ENCODE results near the gene RTN4. TPM values are rescaled to one million over a fixed set of nuclear protein-coding genes. Genes with fewer than 3 reads are reported as not detected.

The RTN4 gene
- total and polyA plus RNA-seq, 2 experiments from 2014 or later: 284 to 455 TPM

DNA sequence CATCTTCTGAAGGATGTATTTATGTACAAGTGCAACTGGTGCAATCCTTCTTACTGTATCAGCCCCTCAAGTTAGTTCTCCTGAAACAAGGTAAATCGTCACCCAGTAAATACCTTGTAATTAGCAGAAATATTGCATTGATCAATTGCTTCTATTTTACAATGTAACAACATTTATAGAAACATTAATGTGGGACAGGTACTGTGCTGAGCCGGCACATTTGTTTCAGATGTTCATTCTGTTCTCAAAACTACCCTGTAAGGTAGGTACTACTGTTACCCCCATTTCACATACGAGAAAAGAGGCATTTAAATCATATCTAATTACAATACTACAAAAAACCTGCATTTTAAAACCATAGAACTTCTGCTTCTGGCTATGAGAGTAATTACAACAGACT lies 19.5 kb downstream of the RTN4 start:
- Histone ChIP-seq H3K36me3 (replicated peaks; ENCODE audit: insufficient read depth, low read depth) (no peaks in the 10 kb centered on the region), H4K20me1 (ENCODE audit: insufficient read depth, poor library complexity, severe bottlenecking) (peaks cover 100% of the 10 kb centered on the region), H3K79me2 (peaks cover 100% of the 10 kb centered on the region)

GRCh38 chr2:55029098-55029497 lies 21.2 kb downstream of the RTN4 start:
- Histone ChIP-seq H2AFZ (no peak overlapping the region), H4K20me1 (ENCODE audit: insufficient read depth, poor library complexity, severe bottlenecking) (peaks cover 100% of the 10 kb centered on the region), H3K27me3 (no peaks in the 10 kb centered on the region), H3K4me3 (no peak overlapping the region), H3K4me2 (no peak overlapping the region), H3K9me2 (replicated peaks; ENCODE audit: insufficient read depth) (no peaks in the 10 kb centered on the region), H3K36me3 (replicated peaks; ENCODE audit: insufficient read depth, low read depth) (no peaks in the 10 kb centered on the region), H3K4me1 (ENCODE audit: insufficient read depth) (peaks cover 13% of the 10 kb centered on the region), H3K9me3 (ENCODE audit: low read depth) (no peaks in the 10 kb centered on the region), H3K79me2 (peaks cover 100% of the 10 kb centered on the region), H3K27ac (no peak overlapping the region)
- WGBS (ENCODE audit: low lambda C conversion rate, missing lambda C conversion rate): 97% methylated on average over 1 of the region's 1 CpG
- TF ChIP-seq, protein P1, sequence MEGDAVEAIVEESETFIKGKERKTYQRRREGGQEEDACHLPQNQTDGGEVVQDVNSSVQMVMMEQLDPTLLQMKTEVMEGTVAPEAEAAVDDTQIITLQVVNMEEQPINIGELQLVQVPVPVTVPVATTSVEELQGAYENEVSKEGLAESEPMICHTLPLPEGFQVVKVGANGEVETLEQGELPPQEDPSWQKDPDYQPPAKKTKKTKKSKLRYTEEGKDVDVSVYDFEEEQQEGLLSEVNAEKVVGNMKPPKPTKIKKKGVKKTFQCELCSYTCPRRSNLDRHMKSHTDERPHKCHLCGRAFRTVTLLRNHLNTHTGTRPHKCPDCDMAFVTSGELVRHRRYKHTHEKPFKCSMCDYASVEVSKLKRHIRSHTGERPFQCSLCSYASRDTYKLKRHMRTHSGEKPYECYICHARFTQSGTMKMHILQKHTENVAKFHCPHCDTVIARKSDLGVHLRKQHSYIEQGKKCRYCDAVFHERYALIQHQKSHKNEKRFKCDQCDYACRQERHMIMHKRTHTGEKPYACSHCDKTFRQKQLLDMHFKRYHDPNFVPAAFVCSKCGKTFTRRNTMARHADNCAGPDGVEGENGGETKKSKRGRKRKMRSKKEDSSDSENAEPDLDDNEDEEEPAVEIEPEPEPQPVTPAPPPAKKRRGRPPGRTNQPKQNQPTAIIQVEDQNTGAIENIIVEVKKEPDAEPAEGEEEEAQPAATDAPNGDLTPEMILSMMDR (IDR thresholded peaks at IDR 0.05; ENCODE audit: poor library complexity): no peak
- TF ChIP-seq EZH2phosphoT487 (IDR thresholded peaks at IDR 0.05; ENCODE audit: low read depth, severe bottlenecking, unreplicated experiment): no peak
- TF ChIP-seq EZH2 (IDR thresholded peaks at IDR 0.05; ENCODE audit: borderline replicate concordance): no peak
- no peak for DNase-seq (ENCODE audit: low spot score)

More for the DNA sequence above, 19.5 kb downstream of the RTN4 start:
- WGBS (ENCODE audit: low lambda C conversion rate, missing lambda C conversion rate): 96% methylated on average over 3 of the region's 3 CpGs
- H3K4me3 ChIP-seq: no peak overlapping the region
- H3K27ac ChIP-seq: no peak overlapping the region
- TF ChIP-seq EZH2phosphoT487 (IDR thresholded peaks at IDR 0.05; ENCODE audit: low read depth, severe bottlenecking, unreplicated experiment) (no peak), EZH2 (IDR thresholded peaks at IDR 0.05; ENCODE audit: borderline replicate concordance) (no peak)
- TF ChIP-seq, protein P1 (IDR thresholded peaks at IDR 0.05; ENCODE audit: poor library complexity): no peak
- no peak overlapping the region for H2AFZ ChIP-seq
- H3K4me1 ChIP-seq (ENCODE audit: insufficient read depth): peaks cover 13% of the 10 kb centered on the region
- H3K9me3 ChIP-seq (ENCODE audit: low read depth): no peaks in the 10 kb centered on the region
- H3K27me3 ChIP-seq: no peaks in the 10 kb centered on the region
- no peak overlapping the region for H3K4me2 ChIP-seq
- no peak for DNase-seq (ENCODE audit: low spot score)
- no peaks in the 10 kb centered on the region for H3K9me2 ChIP-seq (replicated peaks; ENCODE audit: insufficient read depth)

GRCh38 chr2:55027226-55027625 lies 23.0 kb downstream of the RTN4 start:
- H2AFZ ChIP-seq: no peak overlapping the region
- DNase-seq (ENCODE audit: low spot score): no peak
- H3K9me2 ChIP-seq (replicated peaks; ENCODE audit: insufficient read depth): no peaks in the 10 kb centered on the region
- no peaks in the 10 kb centered on the region for H3K36me3 ChIP-seq (replicated peaks; ENCODE audit: insufficient read depth, low read depth)
- no peak overlapping the region for H3K4me2 ChIP-seq
- no peaks in the 10 kb centered on the region for H3K27me3 ChIP-seq
- H3K79me2 ChIP-seq: peaks cover 100% of the 10 kb centered on the region
- 86% methylated on average over 2 of the region's 2 CpGs for WGBS (ENCODE audit: low lambda C conversion rate, missing lambda C conversion rate)
- peaks cover 13% of the 10 kb centered on the region for H3K4me1 ChIP-seq (ENCODE audit: insufficient read depth)
- H3K4me3 ChIP-seq: no peak overlapping the region
- H3K9me3 ChIP-seq (ENCODE audit: low read depth): no peaks in the 10 kb centered on the region
- H3K27ac ChIP-seq: no peak overlapping the region
- TF ChIP-seq, protein P1 (IDR thresholded peaks at IDR 0.05; ENCODE audit: poor library complexity): no peak
- no peak for TF ChIP-seq EZH2 (IDR thresholded peaks at IDR 0.05; ENCODE audit: borderline replicate concordance)
- peaks cover 100% of the 10 kb centered on the region for H4K20me1 ChIP-seq (ENCODE audit: insufficient read depth, poor library complexity, severe bottlenecking)

GRCh38 chr2:55026202-55026601 lies 24.0 kb downstream of the RTN4 start:
- H4K20me1 ChIP-seq (ENCODE audit: insufficient read depth, poor library complexity, severe bottlenecking): peaks cover 99% of the 10 kb centered on the region
- no peak overlapping the region for H3K4me2 ChIP-seq
- no peak for DNase-seq (ENCODE audit: low spot score)
- H2AFZ ChIP-seq: no peak overlapping the region
- TF ChIP-seq, protein P1 (IDR thresholded peaks at IDR 0.05; ENCODE audit: poor library complexity): no peak
- TF ChIP-seq EZH2phosphoT487 (IDR thresholded peaks at IDR 0.05; ENCODE audit: low read depth, severe bottlenecking, unreplicated experiment) (no peak), EZH2 (IDR thresholded peaks at IDR 0.05; ENCODE audit: borderline replicate concordance) (no peak)
- H3K4me1 ChIP-seq (ENCODE audit: insufficient read depth): peaks cover 13% of the 10 kb centered on the region
- no peaks in the 10 kb centered on the region for H3K36me3 ChIP-seq (replicated peaks; ENCODE audit: insufficient read depth, low read depth)
- WGBS (ENCODE audit: low lambda C conversion rate, missing lambda C conversion rate): 54% methylated on average over 2 of the region's 2 CpGs
- no peaks in the 10 kb centered on the region for H3K9me3 ChIP-seq (ENCODE audit: low read depth)
- no peak overlapping the region for H3K4me3 ChIP-seq
- H3K27me3 ChIP-seq: no peaks in the 10 kb centered on the region
- H3K27ac ChIP-seq: no peak overlapping the region
- H3K79me2 ChIP-seq: peaks cover 100% of the 10 kb centered on the region
- no peaks in the 10 kb centered on the region for H3K9me2 ChIP-seq (replicated peaks; ENCODE audit: insufficient read depth)
